ENCODE data around the gene USP9X.

USP9X gene

GRCh38 chrX:41043196-41043595 lies 42.0 kb upstream of the USP9X start:
- no peak for DNase-seq (ENCODE audit: low read depth in 1 of 2, low spot score in 1 of 2)
- Histone ChIP-seq H3K27ac (replicated peaks) (no peak overlapping the region), H3K4me3 (replicated peaks; ENCODE audit: insufficient read depth, low read length) (no peak overlapping the region), H3K27me3 (ENCODE audit: insufficient read depth, poor library complexity, severe bottlenecking) (no peaks in the 10 kb centered on the region)
- TF ChIP-seq SPI1 (IDR thresholded peaks at IDR 0.05; ENCODE audit: borderline replicate concordance, low read depth) = no peak
- no peak for TF ChIP-seq POLR2AphosphoS5 (IDR thresholded peaks at IDR 0.05; ENCODE audit: low read depth)
- TF ChIP-seq REST (IDR thresholded peaks at IDR 0.05; ENCODE audit: insufficient replicate concordance, low read depth) = no peak
- no peak for TF ChIP-seq GABPA (IDR thresholded peaks at IDR 0.05; ENCODE audit: low read depth)
- no peak for TF ChIP-seq CTCF (IDR thresholded peaks at IDR 0.05; ENCODE audit: insufficient read depth, low read length)

GRCh38 chrX:41043674-41044345 lies 41.4 kb upstream of the USP9X start:
- TF ChIP-seq GABPA (IDR thresholded peaks at IDR 0.05; ENCODE audit: low read depth) = no peak
- TF ChIP-seq CTCF (IDR thresholded peaks at IDR 0.05; ENCODE audit: insufficient read depth, low read length) = no peak
- no peak for TF ChIP-seq SPI1 (IDR thresholded peaks at IDR 0.05; ENCODE audit: borderline replicate concordance, low read depth)
- TF ChIP-seq REST (IDR thresholded peaks at IDR 0.05; ENCODE audit: insufficient replicate concordance, low read depth) = no peak
- no peak for TF ChIP-seq POLR2AphosphoS5 (IDR thresholded peaks at IDR 0.05; ENCODE audit: low read depth)
- H3K27ac ChIP-seq (replicated peaks) = no peak overlapping the region
- H3K4me3 ChIP-seq (replicated peaks; ENCODE audit: insufficient read depth, low read length) = no peak overlapping the region
- no peak for DNase-seq (ENCODE audit: low read depth in 1 of 2, low spot score in 1 of 2)
- H3K27me3 ChIP-seq (ENCODE audit: insufficient read depth, poor library complexity, severe bottlenecking) = no peaks in the 10 kb centered on the region

GRCh38 chrX:41045960-41046567 lies 39.2 kb upstream of the USP9X start:
- H3K27ac ChIP-seq (replicated peaks) = no peak overlapping the region
- no peak overlapping the region for H3K4me3 ChIP-seq (replicated peaks; ENCODE audit: insufficient read depth, low read length)
- DNase-seq (ENCODE audit: low read depth in 1 of 2, low spot score in 1 of 2) = no peak
- no peaks in the 10 kb centered on the region for H3K27me3 ChIP-seq (ENCODE audit: insufficient read depth, poor library complexity, severe bottlenecking)
- TF ChIP-seq POLR2AphosphoS5 (IDR thresholded peaks at IDR 0.05; ENCODE audit: low read depth) (no peak), GABPA (IDR thresholded peaks at IDR 0.05; ENCODE audit: low read depth) (no peak), REST (IDR thresholded peaks at IDR 0.05; ENCODE audit: insufficient replicate concordance, low read depth) (no peak), CTCF (IDR thresholded peaks at IDR 0.05; ENCODE audit: insufficient read depth, low read length) (no peak), SPI1 (IDR thresholded peaks at IDR 0.05; ENCODE audit: borderline replicate concordance, low read depth) (no peak)

All from HL-60 (cell line).